Measurements from ENCODE around the gene RCAN3.

RCAN3 gene

DNA sequence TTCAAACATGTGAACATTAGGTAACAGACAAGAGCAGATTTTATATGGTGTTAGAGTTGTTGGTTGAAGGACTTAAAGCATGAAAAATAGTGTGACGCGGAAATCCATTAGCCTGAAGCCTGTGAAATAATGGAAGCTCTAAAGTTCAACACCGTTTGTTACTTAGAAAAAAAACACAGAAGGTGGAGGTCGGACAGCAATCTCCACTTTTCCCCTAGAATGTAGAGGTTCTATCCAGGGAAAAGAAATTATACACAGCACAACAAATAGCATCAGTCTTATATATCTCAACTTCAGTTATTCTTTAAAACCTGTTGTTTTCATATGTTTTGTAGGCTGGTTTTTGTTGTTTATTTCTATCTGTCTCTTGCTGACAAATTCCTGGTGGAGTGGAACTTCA lies 1.9 kb downstream of the RCAN3 start:
- DNase-seq = no peak
- Mint-ChIP-seq H3K27me3 (ENCODE audit: low read depth, poor library complexity) (peaks cover 55% of the 10 kb centered on the region), H3K9me3 (peaks cover 4% of the 10 kb centered on the region), H3K4me1 (peaks cover 25% of the 10 kb centered on the region), H3K4me3 (peak overlapping the region; percentile 93), H3K36me3 (ENCODE audit: low read depth) (peaks cover 7% of the 10 kb centered on the region), H3K27ac (no peak overlapping the region)
- TF ChIP-seq, protein P1, sequence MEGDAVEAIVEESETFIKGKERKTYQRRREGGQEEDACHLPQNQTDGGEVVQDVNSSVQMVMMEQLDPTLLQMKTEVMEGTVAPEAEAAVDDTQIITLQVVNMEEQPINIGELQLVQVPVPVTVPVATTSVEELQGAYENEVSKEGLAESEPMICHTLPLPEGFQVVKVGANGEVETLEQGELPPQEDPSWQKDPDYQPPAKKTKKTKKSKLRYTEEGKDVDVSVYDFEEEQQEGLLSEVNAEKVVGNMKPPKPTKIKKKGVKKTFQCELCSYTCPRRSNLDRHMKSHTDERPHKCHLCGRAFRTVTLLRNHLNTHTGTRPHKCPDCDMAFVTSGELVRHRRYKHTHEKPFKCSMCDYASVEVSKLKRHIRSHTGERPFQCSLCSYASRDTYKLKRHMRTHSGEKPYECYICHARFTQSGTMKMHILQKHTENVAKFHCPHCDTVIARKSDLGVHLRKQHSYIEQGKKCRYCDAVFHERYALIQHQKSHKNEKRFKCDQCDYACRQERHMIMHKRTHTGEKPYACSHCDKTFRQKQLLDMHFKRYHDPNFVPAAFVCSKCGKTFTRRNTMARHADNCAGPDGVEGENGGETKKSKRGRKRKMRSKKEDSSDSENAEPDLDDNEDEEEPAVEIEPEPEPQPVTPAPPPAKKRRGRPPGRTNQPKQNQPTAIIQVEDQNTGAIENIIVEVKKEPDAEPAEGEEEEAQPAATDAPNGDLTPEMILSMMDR (IDR thresholded peaks at IDR 0.05) = no peak

DNA sequence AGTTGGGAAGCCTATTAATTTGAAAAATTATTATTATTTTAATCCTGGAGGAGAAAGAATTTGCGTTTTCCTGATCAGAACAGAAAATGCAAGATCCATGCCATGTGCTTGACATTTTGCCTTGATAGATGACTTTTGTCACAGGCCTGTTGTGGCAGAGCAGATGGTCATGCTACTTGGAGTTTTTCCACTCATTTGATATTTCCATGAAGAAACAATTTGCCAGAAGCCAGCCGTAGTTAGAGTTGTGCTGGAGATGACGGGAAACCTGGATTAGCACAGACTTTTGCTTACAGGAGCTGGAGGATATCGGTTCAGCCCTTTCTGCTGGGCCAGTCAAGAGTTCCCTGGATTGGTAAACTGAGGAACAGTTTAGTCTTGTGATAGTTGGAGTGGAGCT lies 3.2 kb downstream of the RCAN3 start:
- peaks cover 14% of the 10 kb centered on the region for H3K9me3 Mint-ChIP-seq
- H3K27ac Mint-ChIP-seq = no peak overlapping the region
- peaks cover 43% of the 10 kb centered on the region for H3K27me3 Mint-ChIP-seq (ENCODE audit: low read depth, poor library complexity)
- TF ChIP-seq, protein P1 (IDR thresholded peaks at IDR 0.05) = no peak
- peaks cover 25% of the 10 kb centered on the region for H3K4me1 Mint-ChIP-seq
- no peak for DNase-seq
- H3K36me3 Mint-ChIP-seq (ENCODE audit: low read depth) = peaks cover 17% of the 10 kb centered on the region
- H3K4me3 Mint-ChIP-seq = no peak overlapping the region

DNA sequence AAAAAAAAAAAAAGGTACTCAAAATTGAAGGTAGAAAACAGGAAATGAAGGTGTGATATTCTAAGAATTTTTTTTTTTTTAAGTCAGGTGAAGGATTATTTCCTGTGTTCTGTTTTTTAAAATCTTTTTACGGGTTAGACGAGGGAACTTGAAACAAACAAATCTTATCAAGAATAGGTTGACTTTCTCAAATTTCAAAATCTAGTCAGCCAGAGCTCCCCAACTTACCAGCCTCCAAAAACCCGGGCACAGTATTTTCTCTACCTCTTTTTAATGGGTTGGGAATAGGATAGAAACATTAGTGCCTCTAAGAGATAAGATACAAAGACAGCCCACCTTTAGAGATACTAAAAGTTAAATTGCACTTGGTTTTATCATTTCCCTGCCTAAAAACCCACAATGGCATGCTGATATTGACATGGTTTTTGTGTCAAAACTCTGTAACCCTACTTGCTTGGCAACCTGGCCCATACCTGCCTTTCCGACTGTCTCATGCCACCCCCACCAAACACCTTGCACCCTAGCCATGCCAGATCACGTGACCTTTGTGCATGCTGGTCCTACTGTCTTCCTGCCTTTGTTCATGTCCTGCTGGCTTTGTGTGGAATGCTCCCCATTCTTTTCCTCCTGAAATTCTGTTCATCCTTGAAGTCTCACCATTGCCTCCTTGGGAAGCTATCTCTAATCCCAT lies 4.2 kb downstream of the RCAN3 start:
- no peak for DNase-seq
- Mint-ChIP-seq H3K36me3 (ENCODE audit: low read depth) (peaks cover 17% of the 10 kb centered on the region), H3K9me3 (peaks cover 14% of the 10 kb centered on the region), H3K27ac (no peak overlapping the region), H3K4me3 (no peak overlapping the region), H3K27me3 (ENCODE audit: low read depth, poor library complexity) (peaks cover 32% of the 10 kb centered on the region), H3K4me1 (peaks cover 27% of the 10 kb centered on the region)
- TF ChIP-seq, protein P1 (IDR thresholded peaks at IDR 0.05) = no peak

DNA sequence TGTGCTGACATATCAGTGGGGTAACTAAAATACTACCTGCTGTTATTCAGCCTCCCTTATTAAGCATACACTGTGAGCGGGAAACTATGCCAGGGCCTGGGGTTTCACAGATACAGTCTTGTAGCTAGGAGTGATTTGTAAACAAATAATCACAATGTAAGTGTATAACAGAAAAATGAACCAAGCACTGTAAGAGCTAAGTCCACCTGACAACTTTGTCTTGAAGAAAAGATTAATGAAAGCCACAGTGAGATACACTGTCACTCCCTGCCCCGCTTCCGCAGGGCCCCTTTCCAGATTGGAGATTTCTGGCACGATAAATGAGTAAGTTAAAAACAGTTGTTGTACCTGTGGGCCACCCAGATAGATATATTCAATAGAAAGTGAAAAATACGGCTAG lies 4.8 kb downstream of the RCAN3 start:
- Mint-ChIP-seq H3K4me1 (peaks cover 24% of the 10 kb centered on the region), H3K9me3 (peaks cover 14% of the 10 kb centered on the region), H3K36me3 (ENCODE audit: low read depth) (peaks cover 17% of the 10 kb centered on the region), H3K27ac (no peak overlapping the region), H3K27me3 (ENCODE audit: low read depth, poor library complexity) (peaks cover 27% of the 10 kb centered on the region), H3K4me3 (no peak overlapping the region)
- DNase-seq = no peak
- TF ChIP-seq, protein P1 (IDR thresholded peaks at IDR 0.05) = no peak

DNA sequence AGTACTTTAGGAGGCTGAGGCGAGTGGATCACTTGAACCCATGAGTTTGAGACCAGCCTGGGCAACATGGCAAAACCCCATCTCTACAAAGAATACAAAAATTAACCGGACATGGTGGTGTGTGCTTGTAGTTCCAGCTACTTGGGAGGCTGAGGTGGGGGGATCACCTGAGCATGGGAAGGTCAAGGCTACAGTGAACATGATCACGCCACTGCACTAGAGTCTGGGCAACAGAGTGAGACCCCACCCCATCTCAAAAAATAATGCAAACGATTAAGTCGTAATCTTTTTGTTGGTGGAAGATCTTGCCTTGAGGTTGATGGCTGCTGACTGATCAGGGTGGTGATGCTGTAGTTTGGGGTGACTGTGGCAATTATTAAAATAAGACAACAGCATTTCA lies 6.3 kb downstream of the RCAN3 start:
- peaks cover 17% of the 10 kb centered on the region for H3K36me3 Mint-ChIP-seq (ENCODE audit: low read depth)
- no peak for DNase-seq
- TF ChIP-seq, protein P1 (IDR thresholded peaks at IDR 0.05) = no peak
- peaks cover 14% of the 10 kb centered on the region for H3K9me3 Mint-ChIP-seq
- peaks cover 18% of the 10 kb centered on the region for H3K27me3 Mint-ChIP-seq (ENCODE audit: low read depth, poor library complexity)
- peaks cover 17% of the 10 kb centered on the region for H3K4me1 Mint-ChIP-seq
- no peak overlapping the region for H3K27ac Mint-ChIP-seq
- no peak overlapping the region for H3K4me3 Mint-ChIP-seq

DNA sequence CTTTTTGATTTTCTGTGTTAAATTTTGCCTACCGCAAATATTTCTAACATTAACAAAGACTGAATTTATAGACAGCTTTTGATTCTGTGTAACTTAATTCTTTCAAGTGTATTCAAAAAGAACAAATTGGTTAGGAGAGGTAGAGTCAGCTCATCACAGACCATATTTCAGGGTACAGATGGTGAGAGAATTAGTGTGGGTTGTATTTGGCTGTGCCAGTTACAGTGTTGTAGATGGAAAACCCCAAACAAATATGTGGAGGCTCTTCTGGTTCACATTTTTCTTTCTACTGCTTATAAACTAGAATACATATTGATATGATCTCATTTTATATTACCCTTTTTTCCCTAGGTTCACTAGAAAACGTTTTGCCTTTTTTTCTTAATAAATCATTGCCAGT lies 11.1 kb downstream of the RCAN3 start:
- Mint-ChIP-seq H3K4me1 (peaks cover 12% of the 10 kb centered on the region), H3K9me3 (peaks cover 14% of the 10 kb centered on the region), H3K27me3 (ENCODE audit: low read depth, poor library complexity) (peaks cover 6% of the 10 kb centered on the region), H3K36me3 (ENCODE audit: low read depth) (peaks cover 17% of the 10 kb centered on the region), H3K27ac (no peak overlapping the region), H3K4me3 (no peak overlapping the region)
- TF ChIP-seq, protein P1 (IDR thresholded peaks at IDR 0.05) = no peak
- DNase-seq = no peak

Data from nephron progenitor cell (in vitro differentiated cells).